ENCODE results near the gene ADAM23.

The ADAM23 gene

GRCh38 chr2:206443735-206444527 is 599 bp downstream of the ADAM23 start:
- DNase-seq = peak; percentile 16

GRCh38 chr2:206445948-206446347 is 2.6 kb downstream of the ADAM23 start:
- no peak for DNase-seq

GRCh38 chr2:206452242-206452641 is 8.9 kb downstream of the ADAM23 start:
- no peak for DNase-seq

DNA sequence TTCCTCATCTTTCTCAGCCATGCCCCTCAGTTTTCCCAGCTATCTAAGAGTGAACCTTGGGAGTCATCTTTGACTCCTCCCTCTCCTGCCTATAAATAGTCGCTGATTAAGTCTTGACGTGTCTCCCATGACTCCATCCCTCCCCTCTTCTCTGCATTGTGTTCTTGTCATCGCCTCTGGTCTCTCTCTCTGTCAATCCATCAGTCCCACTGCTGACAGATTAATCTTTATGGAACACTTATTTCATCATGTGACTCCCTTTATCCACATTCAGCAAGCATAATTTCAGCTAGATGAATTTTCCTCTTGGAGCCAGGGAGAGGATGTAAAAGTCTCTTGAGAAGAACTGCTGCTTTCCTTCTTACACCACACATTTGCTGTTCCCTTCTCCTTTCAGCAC is 9.4 kb downstream of the ADAM23 start:
- DNase-seq = no peak

- DNase-seq = no peak
Observed at GRCh38 chr2:206456078-206456754, 12.9 kb downstream of the ADAM23 start.

- no peak for DNase-seq
Observed at GRCh38 chr2:206457188-206457634, 13.9 kb downstream of the ADAM23 start.

DNA sequence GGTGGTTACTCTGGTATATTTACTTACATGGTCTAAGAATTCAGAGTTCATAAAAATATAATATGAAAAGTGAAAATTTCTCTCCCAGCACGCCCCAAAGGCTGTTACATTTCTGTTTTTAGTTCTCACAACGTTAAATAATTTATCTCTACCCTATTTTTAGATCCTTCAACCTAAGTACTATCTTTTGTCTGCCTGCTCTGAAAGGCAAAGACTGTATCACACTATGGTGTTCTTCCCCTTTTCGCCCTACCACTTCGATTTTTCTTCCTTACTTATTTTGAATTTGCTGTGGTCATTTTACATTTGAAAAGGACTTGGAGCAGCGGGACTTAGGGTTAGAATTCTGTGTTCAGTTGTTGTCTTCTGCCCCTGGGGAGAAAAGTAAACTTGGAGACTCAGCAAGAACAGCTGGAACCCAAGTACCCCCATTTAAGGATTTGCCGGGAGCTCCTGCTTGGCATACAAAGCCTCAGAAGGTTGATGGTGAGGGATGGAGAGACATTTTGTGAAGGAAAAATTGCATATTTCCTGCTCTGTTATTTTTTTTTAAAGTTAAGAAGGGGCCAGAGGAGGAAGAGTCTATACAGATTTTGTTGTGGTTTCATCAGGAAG is 19.0 kb downstream of the ADAM23 start:
- no peak for DNase-seq

DNA sequence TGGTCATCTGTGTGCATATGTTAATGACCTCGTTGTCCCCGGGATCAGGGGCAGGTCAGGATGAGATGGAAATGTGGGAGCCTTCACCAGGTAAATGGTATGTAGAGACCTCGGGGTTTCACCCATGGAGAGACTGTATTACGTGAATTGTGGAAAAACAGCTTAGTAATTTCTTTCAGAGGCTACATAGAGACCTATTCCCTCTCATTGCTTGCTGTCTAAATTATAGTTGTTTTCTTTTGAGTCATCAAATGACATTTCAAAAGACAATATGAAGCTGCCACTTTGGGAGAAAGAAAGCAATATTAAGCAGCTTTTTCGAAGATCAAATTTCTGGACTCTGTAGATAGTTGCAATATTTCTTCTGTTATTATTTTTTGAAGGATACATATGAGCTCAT is 20.4 kb downstream of the ADAM23 start:
- DNase-seq = no peak

GRCh38 chr2:206464597-206464996 is 21.3 kb downstream of the ADAM23 start:
- no peak for DNase-seq

DNA sequence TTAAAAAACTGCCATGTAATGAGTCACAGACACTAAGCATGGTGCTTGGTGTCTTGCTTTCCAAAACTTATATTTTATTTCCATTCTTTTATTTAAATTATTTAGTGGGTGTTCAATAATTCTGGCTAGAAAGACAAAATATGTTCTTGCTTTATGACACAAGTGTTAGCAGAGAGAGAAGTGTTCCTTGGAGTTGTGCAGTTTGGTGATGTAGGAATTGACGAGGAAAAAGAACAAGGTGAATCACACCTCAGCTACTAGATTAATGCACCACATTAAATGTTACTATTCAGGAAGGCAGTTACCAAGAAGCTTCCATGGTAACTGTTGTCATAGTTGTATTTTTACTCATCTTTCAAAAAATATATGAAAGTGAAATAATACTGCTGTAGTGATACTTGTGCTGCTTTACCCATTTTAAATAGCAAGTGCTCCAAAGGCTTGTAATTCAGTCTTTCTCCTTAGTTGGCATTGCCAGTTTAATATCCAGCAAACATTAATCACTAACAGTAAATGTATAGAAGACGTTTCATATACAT is 28.3 kb downstream of the ADAM23 start:
- DNase-seq = no peak

DNA sequence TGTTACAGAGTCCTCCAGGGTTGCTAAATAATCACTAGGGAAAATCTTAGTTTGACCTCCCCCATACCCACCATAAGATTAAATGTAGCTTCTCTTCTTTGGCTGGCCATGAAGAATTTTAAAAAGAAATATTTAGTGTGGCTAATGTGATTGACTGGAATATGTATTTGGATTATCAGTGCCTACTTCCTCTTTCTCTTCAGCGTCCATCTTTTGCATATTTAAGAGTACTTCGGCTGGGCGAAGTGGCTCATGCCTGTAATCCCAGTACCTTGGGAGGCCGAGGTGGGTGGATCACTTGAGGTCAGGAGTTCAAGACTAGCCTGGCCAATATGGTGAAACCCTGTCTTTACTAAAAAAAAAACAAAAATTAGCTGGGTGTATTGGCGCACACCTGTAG is 28.8 kb downstream of the ADAM23 start:
- DNase-seq = no peak

DNA sequence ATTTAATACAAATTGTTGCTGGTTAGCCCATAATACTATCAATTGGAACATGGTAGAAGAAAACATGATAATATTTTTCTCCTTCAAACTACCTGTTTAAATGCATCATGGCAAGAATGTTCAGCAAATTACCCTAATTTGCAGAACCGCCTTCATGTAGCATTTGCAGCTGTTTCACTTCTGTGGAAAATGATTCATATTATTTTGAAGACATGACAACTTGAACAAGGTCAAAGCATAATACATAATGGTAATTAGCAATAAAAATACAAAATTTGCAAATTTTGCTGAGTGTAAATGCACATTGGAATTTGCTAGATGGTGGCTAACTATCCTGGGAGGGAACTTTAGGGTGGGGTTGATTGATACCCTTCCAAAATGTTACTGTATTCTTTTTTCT is 30.8 kb downstream of the ADAM23 start:
- DNase-seq = no peak

DNA sequence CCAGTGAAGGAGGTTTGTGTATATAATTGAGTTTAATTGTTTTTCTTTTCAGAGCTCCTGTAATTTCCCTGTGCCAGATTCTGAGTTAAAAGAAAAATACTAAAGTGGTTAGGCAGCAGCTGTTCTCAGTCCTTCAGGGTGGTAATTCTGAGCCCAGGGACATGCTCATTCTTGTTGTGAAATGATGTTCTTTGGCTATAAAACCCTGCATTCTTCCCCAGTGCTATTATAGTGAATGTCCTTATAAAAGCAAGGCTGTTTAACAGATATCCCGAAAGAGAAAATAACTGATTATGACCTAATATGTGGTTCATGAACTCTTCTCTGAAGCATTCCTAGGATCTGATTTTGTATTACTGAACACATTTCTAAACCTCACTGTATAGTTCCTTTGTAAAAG is 34.0 kb downstream of the ADAM23 start:
- no peak for DNase-seq

DNA sequence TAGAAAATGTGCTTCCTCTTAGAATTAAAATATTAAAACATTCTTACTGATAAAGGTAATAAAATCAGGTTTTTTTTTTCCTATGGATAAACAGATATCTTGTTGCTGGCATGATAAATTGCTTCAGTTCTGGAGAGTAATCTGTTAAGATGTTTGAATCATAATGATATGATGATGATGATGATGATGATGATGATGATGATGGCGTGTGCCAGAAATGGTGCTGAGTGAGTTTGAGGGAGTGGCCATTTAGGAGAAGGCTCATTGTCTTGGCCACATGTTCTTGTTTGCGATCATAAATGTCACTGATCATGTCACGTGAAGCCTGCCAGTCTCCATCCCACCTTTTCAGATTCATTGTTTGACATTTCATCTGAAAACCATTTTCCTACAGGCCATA is 35.0 kb downstream of the ADAM23 start:
- DNase-seq = no peak

- no peak for DNase-seq
Observed at GRCh38 chr2:206480161-206480560, 36.8 kb downstream of the ADAM23 start.

DNA sequence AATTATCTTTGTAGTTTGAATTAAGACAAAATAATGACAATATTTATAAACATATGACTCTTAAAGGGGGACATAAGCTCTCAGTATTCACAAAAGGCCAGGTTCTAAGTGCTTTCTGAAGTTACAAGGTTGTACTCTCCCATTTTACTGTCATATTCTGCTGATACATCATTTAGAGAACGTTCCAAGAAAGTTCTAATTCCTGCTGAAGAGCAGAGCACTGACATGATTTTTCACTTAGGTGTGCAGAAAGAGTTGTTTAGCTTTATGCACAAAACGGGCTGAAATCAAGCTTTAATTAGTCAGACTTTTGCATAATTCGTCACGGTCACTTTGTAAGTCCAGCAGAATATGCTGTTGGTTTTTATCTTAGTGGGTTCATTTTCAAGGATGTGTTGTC is 37.3 kb downstream of the ADAM23 start:
- DNase-seq = no peak

GRCh38 chr2:206481056-206481455 is 37.7 kb downstream of the ADAM23 start:
- no peak for DNase-seq

DNA sequence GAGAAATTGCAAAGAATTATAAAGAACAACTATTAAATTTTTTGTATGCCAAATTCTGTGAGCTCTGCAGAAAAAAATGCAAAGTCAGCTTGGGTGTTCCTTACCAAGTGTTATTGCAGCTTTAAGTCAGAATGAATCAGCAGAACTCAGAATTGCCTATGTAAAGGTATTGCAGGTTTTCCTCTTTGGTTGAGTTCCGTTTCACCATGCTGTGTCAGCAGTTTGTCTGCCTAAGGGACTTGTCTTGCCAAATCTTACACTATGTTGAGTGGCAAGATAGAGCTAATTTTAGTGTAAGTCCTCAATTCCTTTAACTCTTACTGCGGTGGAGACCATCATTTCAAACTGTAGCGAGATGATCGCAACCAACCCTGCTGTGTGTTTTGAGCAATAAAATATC is 38.8 kb downstream of the ADAM23 start:
- no peak for DNase-seq

GRCh38 chr2:206482633-206483032 is 39.3 kb downstream of the ADAM23 start:
- DNase-seq = no peak

GRCh38 chr2:206488053-206488452 is 44.7 kb downstream of the ADAM23 start:
- DNase-seq = no peak

GRCh38 chr2:206488623-206489022 is 45.3 kb downstream of the ADAM23 start:
- no peak for DNase-seq

DNA sequence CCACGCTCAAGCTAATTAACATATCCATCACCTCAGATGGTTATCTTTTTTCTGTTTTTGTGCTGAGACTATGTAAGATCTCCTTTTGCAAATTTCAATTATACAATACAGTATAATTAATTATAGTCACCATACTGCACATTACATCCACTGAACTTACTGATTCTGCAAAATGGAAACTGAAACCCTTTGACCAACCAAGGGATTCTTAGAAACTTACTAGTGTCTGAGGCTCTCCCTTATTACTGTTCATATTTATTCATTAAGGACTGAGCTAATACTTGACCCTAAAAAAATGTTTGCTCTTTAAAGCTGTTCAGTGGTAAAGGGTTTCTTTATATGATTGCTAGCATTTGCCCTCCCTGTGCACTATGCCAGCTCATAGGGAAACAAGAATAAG is 50.7 kb downstream of the ADAM23 start:
- no peak for DNase-seq

DNA sequence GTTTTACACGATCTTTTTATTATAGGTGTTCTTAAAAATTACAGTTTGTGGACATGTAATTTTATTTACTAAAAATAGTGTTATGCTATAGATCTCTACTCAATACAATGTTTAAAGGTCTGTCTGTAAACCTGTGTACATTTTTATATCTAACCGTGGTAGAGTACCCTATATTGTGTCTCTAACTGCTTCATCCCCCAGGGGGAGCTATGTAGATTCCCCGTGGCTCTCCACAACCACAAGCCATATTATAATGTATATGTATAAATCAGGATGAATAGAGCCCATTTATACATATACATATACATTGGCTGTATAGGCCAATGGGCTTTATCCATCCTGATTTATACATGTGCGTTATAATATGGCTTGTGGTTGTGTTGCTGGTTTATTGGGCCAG is 59.4 kb downstream of the ADAM23 start:
- no peak for DNase-seq

DNA sequence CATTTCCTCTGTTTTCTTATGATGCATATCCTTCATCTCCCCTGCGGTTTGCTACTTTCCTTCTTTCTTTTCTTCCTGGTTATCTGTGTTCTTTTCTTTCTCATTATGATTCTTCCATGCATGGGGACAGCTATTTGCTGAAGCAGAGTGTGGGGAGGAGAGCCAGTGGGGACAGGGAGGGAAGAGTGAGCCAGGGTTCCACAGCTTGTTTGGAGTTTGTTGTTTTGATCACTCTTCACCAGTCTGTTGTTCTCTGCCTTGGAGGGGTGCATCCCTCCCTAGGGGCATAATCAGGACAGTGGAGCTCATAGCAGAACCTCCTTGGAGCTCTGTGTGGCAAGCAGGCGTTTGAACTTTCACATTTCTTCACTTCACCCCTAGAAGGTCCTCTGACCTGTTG is 68.0 kb downstream of the ADAM23 start:
- DNase-seq = no peak

Data from stimulated activated naive CD4-positive, alpha-beta T cell treated with Interleukin-2 at 50 U/mL for 16 hours (primary cell).